IPS-18c (cell line): ENCODE data around the gene SMPD3.

Experiments
- H3K4me3 ChIP-seq: 2 replicates; pipeline ENCODE4 v1.7.0; 2013; ENCODE audit warnings: low read depth, mild to moderate bottlenecking, low read length, moderate library complexity; ENCODE audit not compliant: insufficient read depth
- H3K9me3 ChIP-seq: one replicate; pipeline ENCODE4 v1.6.1; 2013; ENCODE audit warnings: mild to moderate bottlenecking, low read length, moderate library complexity; ENCODE audit not compliant: control insufficient read depth, insufficient read depth

SMPD3 gene

GRCh38 chr16:68360547-68360946 is 87.8 kb downstream of the SMPD3 start:
- H3K4me3 ChIP-seq: no peak overlapping the region
- no peaks in the 10 kb centered on the region for H3K9me3 ChIP-seq

GRCh38 chr16:68359398-68360191 is 88.7 kb downstream of the SMPD3 start:
- Histone ChIP-seq H3K9me3 (no peaks in the 10 kb centered on the region), H3K4me3 (no peak overlapping the region)

GRCh38 chr16:68358951-68359350 is 89.4 kb downstream of the SMPD3 start:
- H3K4me3 ChIP-seq: no peak overlapping the region
- H3K9me3 ChIP-seq: no peaks in the 10 kb centered on the region

GRCh38 chr16:68357923-68358322 is 90.4 kb downstream of the SMPD3 start:
- Histone ChIP-seq H3K4me3 (no peak overlapping the region), H3K9me3 (no peaks in the 10 kb centered on the region)

- Histone ChIP-seq H3K9me3 (no peaks in the 10 kb centered on the region), H3K4me3 (no peak overlapping the region)
Observed at GRCh38 chr16:68357521-68357922, 90.8 kb downstream of the SMPD3 start.

- Histone ChIP-seq H3K9me3 (no peaks in the 10 kb centered on the region), H3K4me3 (no peak overlapping the region)
Observed at GRCh38 chr16:68356919-68357286, 91.4 kb downstream of the SMPD3 start.

GRCh38 chr16:68356249-68356918 is 91.9 kb downstream of the SMPD3 start:
- H3K4me3 ChIP-seq: no peak overlapping the region
- H3K9me3 ChIP-seq: no peaks in the 10 kb centered on the region

- Histone ChIP-seq H3K4me3 (no peak overlapping the region), H3K9me3 (no peaks in the 10 kb centered on the region)
Observed at GRCh38 chr16:68355447-68356248, 92.7 kb downstream of the SMPD3 start.

- Histone ChIP-seq H3K4me3 (no peak overlapping the region), H3K9me3 (no peaks in the 10 kb centered on the region)
Observed at GRCh38 chr16:68354816-68355215, 93.5 kb downstream of the SMPD3 start.

- H3K9me3 ChIP-seq: no peaks in the 10 kb centered on the region
Observed at GRCh38 chr16:68353366-68353765, 94.9 kb downstream of the SMPD3 start.

GRCh38 chr16:68351991-68352431 is 96.3 kb downstream of the SMPD3 start:
- Histone ChIP-seq H3K4me3 (no peak overlapping the region), H3K9me3 (no peaks in the 10 kb centered on the region)

More at GRCh38 chr16:68353366-68353765, 94.9 kb downstream of the SMPD3 start:
- H3K4me3 ChIP-seq: no peak overlapping the region

- no peak overlapping the region for H3K4me3 ChIP-seq
- no peaks in the 10 kb centered on the region for H3K9me3 ChIP-seq
Observed at GRCh38 chr16:68351463-68351862, 96.8 kb downstream of the SMPD3 start.

GRCh38 chr16:68350813-68351350 is 97.4 kb downstream of the SMPD3 start:
- Histone ChIP-seq H3K4me3 (no peak overlapping the region), H3K9me3 (no peaks in the 10 kb centered on the region)

- Histone ChIP-seq H3K4me3 (no peak overlapping the region), H3K9me3 (no peaks in the 10 kb centered on the region)
Observed at GRCh38 chr16:68349838-68350410, 98.4 kb downstream of the SMPD3 start.

GRCh38 chr16:68348639-68349445 is 99.5 kb downstream of the SMPD3 start:
- Histone ChIP-seq H3K9me3 (no peaks in the 10 kb centered on the region), H3K4me3 (no peak overlapping the region)

- Histone ChIP-seq H3K4me3 (no peak overlapping the region), H3K9me3 (no peaks in the 10 kb centered on the region)
Observed at GRCh38 chr16:68347605-68348004, 100.7 kb downstream of the SMPD3 start.
